Fibroblast of skin of right quadriceps (primary cell): Measurements from ENCODE around the gene PLA2R1.

Source experiments
- DNase-seq: peaks from one replicate; pipeline ENCODE4 v3.0.0-alpha.2; 2013

Gene PLA2R1

GRCh38 chr2:160062292-160063005 lies at the start of gene PLA2R1:
Gene PLA2R1 (minus strand): TSS chr2:160062615. CDS start chr2:160062403, 212 bp downstream.
- peak; percentile 46 for DNase-seq

- DNase-seq, result no peak
Observed at GRCh38 chr2:160110674-160111239, 48.3 kb upstream of the PLA2R1 start.

- peak; percentile 74 for DNase-seq
Observed at GRCh38 chr2:160109939-160110673, 47.7 kb upstream of the PLA2R1 start.

- no peak for DNase-seq
Observed at GRCh38 chr2:160109243-160109642, 46.8 kb upstream of the PLA2R1 start.

GRCh38 chr2:160108646-160109045 lies 46.2 kb upstream of the PLA2R1 start:
- no peak for DNase-seq

- no peak for DNase-seq
Observed at GRCh38 chr2:160105366-160105765, 43.0 kb upstream of the PLA2R1 start.

- DNase-seq, result no peak
Observed at GRCh38 chr2:160104115-160104514, 41.7 kb upstream of the PLA2R1 start.

- no peak for DNase-seq
Observed at GRCh38 chr2:160097326-160097725, 34.9 kb upstream of the PLA2R1 start.

GRCh38 chr2:160096409-160096808 lies 34.0 kb upstream of the PLA2R1 start:
- DNase-seq, result no peak

- DNase-seq, result no peak
Observed at GRCh38 chr2:160092445-160092844, 30.0 kb upstream of the PLA2R1 start.

GRCh38 chr2:160091381-160091780 lies 29.0 kb upstream of the PLA2R1 start:
- peak; percentile 38 for DNase-seq

GRCh38 chr2:160087854-160088745 lies 25.7 kb upstream of the PLA2R1 start:
- DNase-seq, result no peak

- no peak for DNase-seq
Observed at GRCh38 chr2:160085662-160086061, 23.2 kb upstream of the PLA2R1 start.

GRCh38 chr2:160077912-160078810 lies 15.7 kb upstream of the PLA2R1 start:
- no peak for DNase-seq

GRCh38 chr2:160076914-160077313 lies 14.5 kb upstream of the PLA2R1 start:
- no peak for DNase-seq

- DNase-seq, result no peak
Observed at GRCh38 chr2:160076241-160076640, 13.8 kb upstream of the PLA2R1 start.

GRCh38 chr2:160075171-160075570 lies 12.8 kb upstream of the PLA2R1 start:
- peak; percentile 78 for DNase-seq

- no peak for DNase-seq
Observed at GRCh38 chr2:160073284-160073888, 11.0 kb upstream of the PLA2R1 start.

- DNase-seq, result no peak
Observed at GRCh38 chr2:160068906-160069305, 6.5 kb upstream of the PLA2R1 start.

GRCh38 chr2:160064916-160065315 lies 2.5 kb upstream of the PLA2R1 start:
- DNase-seq, result no peak

- no peak for DNase-seq
Observed at GRCh38 chr2:160063879-160064612, 1.6 kb upstream of the PLA2R1 start.
